Peyer's patch (tissue), 4 donors: Measurements from ENCODE around the gene SHB. TPM values are rescaled to one million over a fixed set of nuclear protein-coding genes. Genes with fewer than 3 reads are reported as not detected.

Experiments used
- DNase-seq, 3 donors: peaks; one replicate each; pipeline ENCODE4 v3.0.0-alpha.2; 2017 to 2019
- H3K27ac ChIP-seq, 4 donors: fragments of 200-600 bp; sonication (generic); one replicate each; pipeline ENCODE4 v1.5.1; 2016 to 2019
- H3K27me3 ChIP-seq, 2 donors: fragments of 200-600 bp; sonication (generic); one replicate each; pipeline ENCODE4 v1.5.1; 2019
- H3K36me3 ChIP-seq, 3 donors: fragments of 200-600 bp; sonication (generic); one replicate each; pipeline ENCODE4 v1.5.1; 2016 to 2019
- H3K4me1 ChIP-seq, 4 donors: fragments of 200-600 bp; sonication (generic); one replicate each; pipeline ENCODE4 v1.5.1; 2016 to 2019
- H3K4me3 ChIP-seq, 4 donors: fragments of 200-600 bp; sonication (generic); 1 replicate in 3 of 4; 2 replicates in 1 of 4; pipeline ENCODE4 v1.5.1; 2016 to 2019; ENCODE audit warnings: mild to moderate bottlenecking in 1 of 4
- H3K9me3 ChIP-seq, 4 donors: fragments of 200-600 bp; sonication (generic); one replicate each; pipeline ENCODE4 v1.5.1; 2016 to 2019; ENCODE audit warnings: mild to moderate bottlenecking in 1 of 4
- POLR2A ChIP-seq, 2 donors: fragments of 450-650 bp; IDR thresholded peaks; one replicate each; pipeline ENCODE4 v1.5.1; 2017; ENCODE audit warnings: antibody characterized with exemption in 2 of 2, mild to moderate bottlenecking in 2 of 2, moderate library complexity in 2 of 2
- total RNA-seq, 4 donors: library from RNA; depleted of rRNA; stranded (reverse); fragments of >200 nt; gene quantifications; one replicate each; pipeline ENCODE4 v1.1.0, GENCODE V29; 2016
- TF ChIP-seq, protein P1 (sequence below), 6 experiments: fragments of 450-650 bp in 4 of 6; fragments of 200-600 bp in 2 of 6; sonication (generic) in 1 of 6; IDR thresholded peaks; one replicate each; pipeline ENCODE4 v1.5.1; 2017 to 2019; ENCODE audit warnings: antibody characterized with exemption in 6 of 6, mild to moderate bottlenecking in 3 of 6, moderate library complexity in 1 of 6

Gene SHB
- total RNA-seq, 4 donors from 2014 or later = 14.5 to 31.1 (median 25.6) TPM

DNA sequence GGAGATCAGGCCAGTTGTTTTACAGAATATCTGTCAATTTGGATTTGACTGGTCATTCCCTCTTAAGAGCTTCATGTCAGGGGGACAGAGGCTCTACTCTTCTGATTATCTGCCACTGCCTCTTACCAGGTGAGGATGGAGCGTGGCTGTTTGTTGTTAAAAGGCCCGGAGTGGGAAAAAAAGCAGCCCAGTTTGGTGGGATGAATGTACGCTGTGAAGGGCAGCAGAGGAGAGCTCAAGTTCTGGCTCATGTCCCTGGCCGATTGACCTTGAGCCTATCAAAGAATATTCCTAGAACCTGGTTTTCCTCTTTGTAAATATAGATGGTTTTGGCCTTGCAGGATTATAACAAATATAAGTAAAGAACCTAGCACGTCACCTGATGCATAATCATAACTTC, 16.3 kb upstream of the SHB start:
- Histone ChIP-seq H3K27me3 (no peaks in the 10 kb centered on the region), H3K4me3 (no peak overlapping the region), H3K27ac (no peak overlapping the region), H3K4me1 (peaks cover 0 to 5% (median 0%) of the 10 kb centered on the region in 4 donors), H3K9me3 (no peaks in the 10 kb centered on the region), H3K36me3 (no peaks in the 10 kb centered on the region)
- TF ChIP-seq, protein P1, sequence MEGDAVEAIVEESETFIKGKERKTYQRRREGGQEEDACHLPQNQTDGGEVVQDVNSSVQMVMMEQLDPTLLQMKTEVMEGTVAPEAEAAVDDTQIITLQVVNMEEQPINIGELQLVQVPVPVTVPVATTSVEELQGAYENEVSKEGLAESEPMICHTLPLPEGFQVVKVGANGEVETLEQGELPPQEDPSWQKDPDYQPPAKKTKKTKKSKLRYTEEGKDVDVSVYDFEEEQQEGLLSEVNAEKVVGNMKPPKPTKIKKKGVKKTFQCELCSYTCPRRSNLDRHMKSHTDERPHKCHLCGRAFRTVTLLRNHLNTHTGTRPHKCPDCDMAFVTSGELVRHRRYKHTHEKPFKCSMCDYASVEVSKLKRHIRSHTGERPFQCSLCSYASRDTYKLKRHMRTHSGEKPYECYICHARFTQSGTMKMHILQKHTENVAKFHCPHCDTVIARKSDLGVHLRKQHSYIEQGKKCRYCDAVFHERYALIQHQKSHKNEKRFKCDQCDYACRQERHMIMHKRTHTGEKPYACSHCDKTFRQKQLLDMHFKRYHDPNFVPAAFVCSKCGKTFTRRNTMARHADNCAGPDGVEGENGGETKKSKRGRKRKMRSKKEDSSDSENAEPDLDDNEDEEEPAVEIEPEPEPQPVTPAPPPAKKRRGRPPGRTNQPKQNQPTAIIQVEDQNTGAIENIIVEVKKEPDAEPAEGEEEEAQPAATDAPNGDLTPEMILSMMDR (IDR thresholded peaks at IDR 0.05) = no peak
- TF ChIP-seq POLR2A (IDR thresholded peaks at IDR 0.05) = no peak
- no peak for DNase-seq

DNA sequence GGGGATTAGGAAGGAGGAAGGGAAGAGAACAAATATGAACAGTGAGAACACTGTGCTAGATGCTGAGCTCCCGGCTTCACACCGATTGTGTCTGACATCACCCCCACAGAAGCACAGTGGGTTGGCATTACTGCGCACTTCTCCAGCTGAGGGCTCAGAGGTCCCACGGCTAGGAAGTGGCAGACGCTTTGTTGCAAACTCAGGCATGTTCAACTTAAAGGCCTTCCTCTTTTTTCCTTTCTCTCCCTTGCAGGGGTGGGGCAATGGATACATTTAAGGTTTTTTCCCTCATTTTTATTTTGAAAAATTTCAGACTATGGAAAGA, 15.5 kb upstream of the SHB start:
- no peaks in the 10 kb centered on the region for H3K27me3 ChIP-seq
- no peaks in the 10 kb centered on the region for H3K9me3 ChIP-seq
- TF ChIP-seq, protein P1 (IDR thresholded peaks at IDR 0.05) = no peak
- no peak for TF ChIP-seq POLR2A (IDR thresholded peaks at IDR 0.05)
- no peak overlapping the region for H3K4me3 ChIP-seq
- DNase-seq = no peak
- peaks cover 0 to 5% (median 0%) of the 10 kb centered on the region in 4 donors for H3K4me1 ChIP-seq
- no peak overlapping the region for H3K27ac ChIP-seq
- H3K36me3 ChIP-seq = no peaks in the 10 kb centered on the region

- Histone ChIP-seq H3K4me1 (peaks cover 0 to 5% (median 0%) of the 10 kb centered on the region in 4 donors), H3K9me3 (no peaks in the 10 kb centered on the region), H3K4me3 (no peak overlapping the region), H3K27me3 (no peaks in the 10 kb centered on the region), H3K27ac (no peak overlapping the region), H3K36me3 (no peaks in the 10 kb centered on the region)
- no peak for DNase-seq
- TF ChIP-seq POLR2A (IDR thresholded peaks at IDR 0.05) = no peak
- TF ChIP-seq, protein P1 (IDR thresholded peaks at IDR 0.05) = no peak
Measured at GRCh38 chr9:38083858-38084555, 15.0 kb upstream of the SHB start.

DNA sequence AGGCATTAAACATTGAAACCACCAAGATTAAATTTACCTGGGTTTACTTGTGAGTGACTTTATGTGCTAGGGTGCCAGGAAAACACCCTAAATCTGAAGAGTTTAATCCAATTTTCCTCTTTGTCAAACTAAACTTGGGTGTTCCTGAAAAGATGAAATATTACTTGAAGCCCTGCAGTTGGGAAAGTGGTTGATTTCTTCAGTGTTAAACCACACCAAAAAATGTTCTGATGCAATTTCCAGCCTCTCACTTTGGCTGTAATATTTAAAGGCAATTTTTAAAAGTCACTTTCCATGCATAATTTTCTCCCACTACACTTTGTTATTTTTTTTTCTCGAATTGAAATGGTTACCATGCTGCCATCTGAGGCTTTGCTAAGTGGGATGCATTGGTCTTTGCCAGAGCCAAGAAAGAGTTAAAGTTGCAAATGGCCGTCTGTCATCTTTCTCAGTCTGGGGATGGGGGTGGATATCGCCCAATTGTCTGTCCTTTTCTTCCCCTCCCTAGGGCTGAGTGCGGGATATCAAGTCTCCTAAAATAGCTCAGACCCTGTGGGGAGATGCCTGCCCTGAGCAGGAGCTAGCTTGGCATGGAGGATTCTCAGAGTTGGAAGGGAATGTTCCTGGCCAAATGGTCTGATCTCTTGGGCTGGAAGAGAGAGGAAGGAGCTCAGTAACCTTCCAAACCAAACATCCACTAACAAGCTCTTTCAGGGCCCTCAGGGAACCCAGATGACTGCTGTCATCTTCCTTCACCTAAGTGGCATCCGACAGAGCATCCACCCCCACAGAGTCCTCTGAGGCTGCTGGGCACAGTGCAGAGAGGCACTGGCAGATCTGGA, 13.6 kb upstream of the SHB start:
- H3K36me3 ChIP-seq = no peaks in the 10 kb centered on the region
- no peak overlapping the region for H3K27ac ChIP-seq
- H3K9me3 ChIP-seq = no peaks in the 10 kb centered on the region
- DNase-seq = no peak
- no peak overlapping the region for H3K4me3 ChIP-seq
- no peaks in the 10 kb centered on the region for H3K27me3 ChIP-seq
- no peaks in the 10 kb centered on the region for H3K4me1 ChIP-seq
- TF ChIP-seq POLR2A (IDR thresholded peaks at IDR 0.05) = no peak
- TF ChIP-seq, protein P1 (IDR thresholded peaks at IDR 0.05) = no peak

DNA sequence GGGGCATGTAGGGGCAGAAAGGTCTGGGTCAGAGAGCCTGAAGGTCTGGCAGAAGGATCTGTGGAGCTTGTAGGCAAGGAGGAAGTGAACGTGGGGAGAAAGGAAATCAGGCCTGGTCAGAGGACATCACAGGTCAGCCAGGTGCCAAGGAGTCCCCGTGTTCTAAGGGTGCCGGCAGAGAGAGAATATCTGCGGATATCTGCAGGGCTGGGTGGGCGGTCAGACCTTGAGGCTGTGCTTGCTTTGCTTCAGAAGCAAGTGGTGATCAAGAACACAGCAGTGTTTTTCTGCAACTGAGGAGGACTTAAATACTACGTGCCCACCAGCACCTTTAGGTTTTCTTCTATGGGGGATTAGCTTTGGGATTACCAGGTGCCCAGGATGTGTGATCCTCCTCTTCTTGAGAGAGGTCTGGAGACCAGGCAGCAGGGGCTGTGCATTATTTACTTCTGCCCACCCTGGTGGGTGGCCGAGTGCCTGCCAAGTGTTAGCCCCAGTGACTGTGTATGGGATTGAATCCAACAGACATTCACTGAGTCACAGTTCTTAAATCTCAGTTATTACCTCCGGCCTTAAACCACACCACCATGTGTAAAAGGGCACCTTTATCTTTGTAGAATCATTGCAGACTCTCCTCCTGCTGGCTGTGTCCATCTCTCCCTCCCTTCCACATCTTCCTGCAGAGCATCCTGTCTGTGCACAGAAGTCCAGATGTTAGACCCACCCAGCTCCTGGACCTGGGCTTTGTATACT, 12.5 kb upstream of the SHB start:
- no peak overlapping the region for H3K27ac ChIP-seq
- no peak for DNase-seq
- H3K36me3 ChIP-seq = no peaks in the 10 kb centered on the region
- TF ChIP-seq, protein P1 (IDR thresholded peaks at IDR 0.05) = no peak
- TF ChIP-seq POLR2A (IDR thresholded peaks at IDR 0.05) = no peak
- no peaks in the 10 kb centered on the region for H3K4me1 ChIP-seq
- no peaks in the 10 kb centered on the region for H3K27me3 ChIP-seq
- no peak overlapping the region for H3K4me3 ChIP-seq
- no peaks in the 10 kb centered on the region for H3K9me3 ChIP-seq
